A549 (cell line): ENCODE results near the gene FOXB1.

Source experiments
- EP300 ChIP-seq, 2 experiments: fragments of >200 bp; sonication (Bioruptor Twin); formaldehyde crosslinking; IDR thresholded peaks; 2 replicates in 1 of 2; 3 replicates in 1 of 2; pipeline ENCODE4 v1.6.1; 2016 to 2017
- FOSL2 ChIP-seq, 2 experiments: fragments of 450-650 bp in 1 of 2; fragments of >200 bp in 1 of 2; sonication (Bioruptor Twin) in 1 of 2; formaldehyde crosslinking; IDR thresholded peaks; 2 replicates each; pipeline versions ENCODE4 v1.5.0 to v1.6.1; 2016 to 2020; ENCODE audit warnings: mild to moderate bottlenecking in 1 of 2, moderate library complexity in 1 of 2
- KDM1A ChIP-seq: fragments of 200-600 bp; sonication (generic); IDR thresholded peaks from 2 replicates; pipeline ENCODE4 v1.6.1; 2016; ENCODE audit warnings: low read depth, mild to moderate bottlenecking
- MAFK ChIP-seq: fragments of 450-650 bp; IDR thresholded peaks from 2 replicates; pipeline ENCODE4 v1.6.1; 2014; ENCODE audit not compliant: partially characterized antibody
- MAZ ChIP-seq: fragments of 150-350 bp; IDR thresholded peaks from 2 replicates; pipeline ENCODE4 v1.6.1; 2014; ENCODE audit warnings: antibody characterized with exemption, low read depth, low read length, borderline replicate concordance
- NFE2L2 ChIP-seq: fragments of 150-350 bp; conservative IDR thresholded peaks from 2 replicates; pipeline ENCODE4 v1.6.1; 2014; ENCODE audit warnings: low read length
- POLR2A ChIP-seq: IDR thresholded peaks from 2 replicates; pipeline ENCODE4 v1.6.1; 2012; ENCODE audit warnings: mild to moderate bottlenecking, low read length
- RFX5 ChIP-seq: fragments of 450-650 bp; IDR thresholded peaks from 2 replicates; pipeline ENCODE4 v1.7.1; 2014; ENCODE audit warnings: antibody characterized with exemption, mild to moderate bottlenecking, moderate library complexity
- ZC3H11A ChIP-seq: fragments of 450-650 bp; IDR thresholded peaks from 2 replicates; pipeline ENCODE4 v1.6.1; 2014; ENCODE audit warnings: antibody characterized with exemption, mild to moderate bottlenecking
- ZFP36 ChIP-seq: fragments of 450-650 bp; IDR thresholded peaks from 2 replicates; pipeline ENCODE4 v1.6.1; 2014; ENCODE audit warnings: borderline replicate concordance; ENCODE audit not compliant: partially characterized antibody
- TF ChIP-seq, protein P1 (sequence below): fragments of >200 bp; sonication (Bioruptor Twin); formaldehyde crosslinking; IDR thresholded peaks from 3 replicates; pipeline ENCODE4 v1.5.1; 2016
- TF ChIP-seq, protein P2 (sequence below): fragments of 250-450 bp; sonication (Bioruptor Pico); IDR thresholded peaks from 2 replicates; pipeline ENCODE4 v1.5.0; 2021; ENCODE audit warnings: mild to moderate bottlenecking, moderate library complexity, borderline replicate concordance

GRCh38 chr15:60049948-60050347 lies 45.8 kb downstream of the FOXB1 start:
- TF ChIP-seq, protein P1, sequence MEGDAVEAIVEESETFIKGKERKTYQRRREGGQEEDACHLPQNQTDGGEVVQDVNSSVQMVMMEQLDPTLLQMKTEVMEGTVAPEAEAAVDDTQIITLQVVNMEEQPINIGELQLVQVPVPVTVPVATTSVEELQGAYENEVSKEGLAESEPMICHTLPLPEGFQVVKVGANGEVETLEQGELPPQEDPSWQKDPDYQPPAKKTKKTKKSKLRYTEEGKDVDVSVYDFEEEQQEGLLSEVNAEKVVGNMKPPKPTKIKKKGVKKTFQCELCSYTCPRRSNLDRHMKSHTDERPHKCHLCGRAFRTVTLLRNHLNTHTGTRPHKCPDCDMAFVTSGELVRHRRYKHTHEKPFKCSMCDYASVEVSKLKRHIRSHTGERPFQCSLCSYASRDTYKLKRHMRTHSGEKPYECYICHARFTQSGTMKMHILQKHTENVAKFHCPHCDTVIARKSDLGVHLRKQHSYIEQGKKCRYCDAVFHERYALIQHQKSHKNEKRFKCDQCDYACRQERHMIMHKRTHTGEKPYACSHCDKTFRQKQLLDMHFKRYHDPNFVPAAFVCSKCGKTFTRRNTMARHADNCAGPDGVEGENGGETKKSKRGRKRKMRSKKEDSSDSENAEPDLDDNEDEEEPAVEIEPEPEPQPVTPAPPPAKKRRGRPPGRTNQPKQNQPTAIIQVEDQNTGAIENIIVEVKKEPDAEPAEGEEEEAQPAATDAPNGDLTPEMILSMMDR, result no peak
- TF ChIP-seq MAZ (no peak), POLR2A (no peak), NFE2L2 (no peak), MAFK (no peak), KDM1A (no peak), FOSL2 (IDR thresholded peaks at IDR 0.05) (no peak), FOSL2 (CRISPR knock-in tag; IDR thresholded peaks at IDR 0.05) (no peak), ZC3H11A (no peak), RFX5 (no peak), EP300 (IDR thresholded peaks at IDR 0.05) (no peak), ZFP36 (no peak)
- TF ChIP-seq, protein P2, sequence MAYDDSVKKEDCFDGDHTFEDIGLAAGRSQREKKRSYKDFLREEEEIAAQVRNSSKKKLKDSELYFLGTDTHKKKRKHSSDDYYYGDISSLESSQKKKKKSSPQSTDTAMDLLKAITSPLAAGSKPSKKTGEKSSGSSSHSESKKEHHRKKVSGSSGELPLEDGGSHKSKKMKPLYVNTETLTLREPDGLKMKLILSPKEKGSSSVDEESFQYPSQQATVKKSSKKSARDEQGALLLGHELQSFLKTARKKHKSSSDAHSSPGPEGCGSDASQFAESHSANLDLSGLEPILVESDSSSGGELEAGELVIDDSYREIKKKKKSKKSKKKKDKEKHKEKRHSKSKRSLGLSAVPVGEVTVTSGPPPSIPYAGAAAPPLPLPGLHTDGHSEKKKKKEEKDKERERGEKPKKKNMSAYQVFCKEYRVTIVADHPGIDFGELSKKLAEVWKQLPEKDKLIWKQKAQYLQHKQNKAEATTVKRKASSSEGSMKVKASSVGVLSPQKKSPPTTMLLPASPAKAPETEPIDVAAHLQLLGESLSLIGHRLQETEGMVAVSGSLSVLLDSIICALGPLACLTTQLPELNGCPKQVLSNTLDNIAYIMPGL (CRISPR knock-in tag), result no peak
